HG03575 (cell line): Measurements from ENCODE around the gene TARS3.
"Not testable (repeated sequence)": the region's sequence is repeated elsewhere in the genome, so short reads cannot be mapped to it uniquely, and the experiment has no call there.

Source experiments
- ATAC-seq: cut with Tn5 transposase; IDR thresholded peaks from one replicate; pipeline ENCODE4 v1.9.1; 2021; ENCODE audit not compliant: unreplicated experiment, insufficient number of reproducible peaks, low FRiP score; ENCODE audit errors: extremely low read depth

TARS3 gene

GRCh38 chr15:101662203-101662602, 62.1 kb downstream of the TARS3 start:
- ATAC-seq = no peak

GRCh38 chr15:101660005-101660404, 64.3 kb downstream of the TARS3 start:
- ATAC-seq = no peak

- no peak for ATAC-seq
These were observed 66.1 kb downstream of the TARS3 start for GRCh38 chr15:101657968-101658784.

- ATAC-seq = no peak
These were observed 67.1 kb downstream of the TARS3 start for GRCh38 chr15:101657171-101657570.

GRCh38 chr15:101654624-101655337, 69.5 kb downstream of the TARS3 start:
- not testable (repeated sequence) for ATAC-seq

GRCh38 chr15:101654171-101654570, 70.1 kb downstream of the TARS3 start:
- no peak for ATAC-seq

- ATAC-seq = no peak
These were observed 71.4 kb downstream of the TARS3 start for GRCh38 chr15:101652786-101653430.

GRCh38 chr15:101652098-101652785, 72.0 kb downstream of the TARS3 start, which contains the start of gene TM2D3:
TSS of gene TM2D3 (minus strand) at chr15:101652381. CDS start at chr15:101652361, 20 bp downstream.
- peak; percentile 46 for ATAC-seq

GRCh38 chr15:101651554-101652097, 72.6 kb downstream of the TARS3 start:
- peak; percentile 17 for ATAC-seq

GRCh38 chr15:101650145-101650544, 74.1 kb downstream of the TARS3 start:
- ATAC-seq = no peak

GRCh38 chr15:101648356-101648755, 75.9 kb downstream of the TARS3 start:
- no peak for ATAC-seq

GRCh38 chr15:101647251-101647650, 77.0 kb downstream of the TARS3 start:
- no peak for ATAC-seq

GRCh38 chr15:101646672-101647071, 77.6 kb downstream of the TARS3 start:
- ATAC-seq = no peak

GRCh38 chr15:101642361-101642760, 81.9 kb downstream of the TARS3 start:
- no peak for ATAC-seq

GRCh38 chr15:101641894-101642293, 82.4 kb downstream of the TARS3 start:
- no peak for ATAC-seq

- no peak for ATAC-seq
These were observed 83.0 kb downstream of the TARS3 start for GRCh38 chr15:101641129-101641764.

- no peak for ATAC-seq
These were observed 84.6 kb downstream of the TARS3 start for GRCh38 chr15:101639667-101640066.

- ATAC-seq = no peak
These were observed 86.4 kb downstream of the TARS3 start for GRCh38 chr15:101637919-101638318.
